CD4-positive, alpha-beta T cell treated with Interleukin-15 for 1 hour (primary cell): ENCODE measurements around the gene PIK3R1.
"Not testable (repeated sequence)": the region's sequence is repeated elsewhere in the genome, so short reads cannot be mapped to it uniquely, and the experiment has no call there.

Experiments used
- DNase-seq: peaks from one replicate; pipeline ENCODE4 v3.0.0-alpha.2; 2020

Gene PIK3R1

DNA sequence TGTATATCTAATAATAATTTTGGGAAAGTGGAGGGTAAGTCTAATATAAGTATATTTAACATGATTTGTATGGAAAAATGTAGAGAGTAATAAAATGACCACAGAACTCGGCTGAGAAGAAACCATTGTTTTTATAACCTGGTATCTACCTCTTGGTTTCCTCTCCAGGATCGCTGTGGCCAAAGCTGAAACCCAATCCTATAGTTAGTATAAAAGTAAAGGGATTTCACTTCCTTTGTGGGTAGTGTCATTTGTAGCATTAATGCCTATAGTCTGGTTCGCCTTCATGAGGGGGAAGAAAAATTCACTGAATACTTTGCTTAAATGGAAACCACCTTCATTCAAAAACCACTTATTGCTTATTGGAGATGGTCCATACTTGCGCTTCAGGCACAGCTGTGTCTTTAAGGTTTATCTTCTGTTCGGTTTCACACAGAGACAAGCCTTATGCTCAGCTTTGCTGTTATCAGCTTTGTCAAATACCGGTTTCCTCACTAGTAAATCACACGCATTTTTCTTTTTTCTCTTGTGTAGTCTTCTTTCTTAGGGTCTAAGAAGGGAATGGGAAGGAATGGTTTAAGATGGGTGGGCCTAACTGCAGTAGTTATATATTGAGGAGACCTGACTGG is 12.1 kb downstream of the PIK3R1 start:
- no peak for DNase-seq

DNA sequence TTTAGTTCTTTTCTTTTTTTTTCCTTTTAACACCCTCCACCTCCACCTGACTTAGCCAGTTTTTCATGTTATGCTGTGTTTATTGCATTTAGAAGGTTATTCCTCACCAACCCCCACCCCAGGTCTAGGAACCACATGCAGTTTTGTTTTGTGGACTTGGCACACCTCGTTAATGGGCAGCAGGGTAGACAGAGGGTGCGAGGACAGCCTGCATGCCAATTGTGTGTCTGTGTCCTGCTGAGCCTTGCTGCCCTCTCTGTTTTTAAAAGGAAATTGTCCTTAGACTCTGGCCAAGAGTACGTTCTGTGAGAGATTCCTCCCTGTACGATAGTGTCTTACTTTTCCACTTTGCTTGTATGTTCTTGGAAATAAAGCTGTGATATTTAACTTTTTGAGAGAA is 13.9 kb downstream of the PIK3R1 start:
- DNase-seq, result no peak

DNA sequence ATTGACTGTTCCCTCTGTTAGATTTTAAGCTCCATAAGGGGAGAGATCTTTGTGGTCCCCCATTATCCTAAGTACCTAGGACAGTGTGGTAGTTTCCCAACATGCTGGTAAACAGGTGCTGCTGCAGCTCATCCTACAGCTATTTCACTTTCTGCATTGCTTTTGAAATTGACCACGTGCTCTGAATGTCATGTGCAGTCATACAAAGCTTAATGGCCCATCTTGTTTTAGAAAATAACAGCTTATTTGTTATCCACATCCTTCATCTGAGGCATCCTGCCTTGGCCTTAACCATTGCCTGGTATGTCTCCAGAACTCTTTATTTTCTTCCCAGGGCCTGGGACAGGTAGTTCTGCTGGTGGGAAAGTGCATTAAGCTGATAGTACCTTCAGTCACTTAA is 14.7 kb downstream of the PIK3R1 start:
- no peak for DNase-seq

DNA sequence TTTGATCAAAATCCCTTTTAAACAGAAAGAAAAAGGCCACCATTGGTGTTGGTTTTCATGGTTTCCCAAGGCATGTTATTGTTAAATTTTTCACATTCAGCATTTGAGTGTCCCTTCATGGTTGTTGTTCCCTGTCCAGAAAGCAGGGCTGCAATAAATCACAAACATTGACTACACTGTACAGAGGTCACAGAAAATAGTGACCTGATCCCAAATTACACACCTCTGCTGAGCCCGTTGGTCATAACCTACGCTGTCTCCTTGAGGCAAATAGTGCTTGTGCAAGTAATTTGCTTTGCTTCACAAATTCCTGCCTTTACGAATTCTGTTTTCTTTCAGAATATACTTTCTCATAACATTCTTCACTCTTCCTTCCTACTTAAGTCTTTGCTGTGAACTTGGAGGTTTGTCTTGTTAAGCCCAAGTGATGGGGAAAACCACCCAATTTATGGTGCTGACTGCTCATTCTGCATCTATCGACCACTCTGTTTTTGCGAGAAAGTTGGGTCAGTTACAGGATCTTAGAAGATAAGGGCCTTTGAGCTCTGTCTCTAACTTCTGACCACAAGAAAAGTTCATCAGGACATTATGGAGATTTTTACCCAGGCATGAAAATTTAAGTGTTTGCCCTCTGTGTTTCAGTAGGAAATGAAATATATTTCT is 16.0 kb downstream of the PIK3R1 start:
- no peak for DNase-seq

DNA sequence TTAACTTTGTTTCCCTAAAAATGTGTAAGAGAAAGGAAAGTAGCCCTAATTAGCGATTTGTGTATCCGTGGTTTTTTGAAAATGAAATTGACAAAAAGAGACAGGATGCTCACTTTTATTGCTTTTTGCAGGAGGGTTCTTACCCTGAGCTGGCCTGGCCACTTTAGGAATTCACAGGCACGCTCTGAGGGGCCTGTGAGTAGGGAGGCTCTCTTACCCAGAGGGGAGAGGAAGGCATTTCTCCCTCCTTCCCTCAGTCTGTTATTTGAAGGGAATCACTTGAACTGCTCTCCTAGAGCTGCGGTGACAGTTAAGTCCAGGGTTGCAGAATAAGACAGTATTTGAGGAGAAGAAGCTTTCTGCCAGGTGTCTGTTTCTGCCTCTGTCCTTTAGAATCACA is 16.7 kb downstream of the PIK3R1 start:
- DNase-seq, result no peak

DNA sequence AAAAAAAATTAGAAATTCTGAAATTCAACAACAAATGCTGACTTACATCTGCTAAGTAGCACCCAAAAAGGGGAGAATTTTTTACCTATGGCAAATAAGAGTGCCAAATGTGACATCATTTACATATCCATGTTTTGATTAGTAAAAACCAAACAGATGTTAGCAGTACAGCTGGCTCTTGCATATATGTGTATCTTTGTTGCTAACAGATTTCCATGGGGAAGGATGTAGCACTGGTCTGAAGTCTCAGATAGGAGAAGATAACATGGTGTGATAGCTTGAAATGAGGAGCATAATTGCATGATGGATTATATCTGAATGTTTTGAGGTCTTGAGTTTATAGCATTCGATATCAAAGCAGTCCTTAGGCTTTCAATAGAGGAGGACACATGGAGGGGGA is 17.5 kb downstream of the PIK3R1 start:
- no peak for DNase-seq

DNA sequence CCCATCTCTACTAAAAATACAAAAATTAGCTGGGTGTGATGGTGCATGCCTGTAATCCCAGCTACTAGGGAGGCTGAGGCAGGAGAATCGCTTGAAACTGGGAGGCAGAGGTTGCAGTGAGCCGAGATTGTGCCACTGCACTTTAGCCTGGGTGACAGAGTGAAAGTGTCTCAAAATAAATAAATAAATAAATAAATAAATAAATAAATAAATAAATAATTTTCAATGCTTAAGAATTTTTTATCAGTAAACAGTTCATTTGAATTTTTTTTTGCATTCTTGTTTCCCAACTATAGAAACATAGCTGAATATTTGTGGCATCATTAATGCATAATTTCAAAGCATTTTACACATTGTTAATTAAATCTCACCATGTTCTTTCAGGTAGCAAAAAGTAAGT is 19.7 kb downstream of the PIK3R1 start:
- DNase-seq, result not testable (repeated sequence)

DNA sequence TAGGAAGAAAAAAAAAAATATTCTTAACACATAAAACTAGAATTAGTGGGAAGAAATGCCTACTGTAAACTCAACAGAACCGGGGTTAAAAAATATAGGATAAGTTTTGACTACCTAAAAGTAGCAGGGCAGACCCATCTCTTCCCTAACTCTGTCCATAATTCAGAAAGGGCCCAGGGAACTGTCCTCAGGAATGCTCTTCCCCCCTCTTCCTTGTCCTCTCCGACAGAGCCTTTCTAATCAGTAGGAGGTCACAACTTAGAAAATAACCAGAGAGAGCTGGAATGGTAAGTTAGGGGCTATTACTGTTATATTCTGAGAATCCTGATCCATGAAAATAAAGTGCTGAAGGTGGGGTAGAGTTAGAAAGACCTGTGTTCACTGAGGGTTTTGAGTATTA is 22.2 kb downstream of the PIK3R1 start:
- DNase-seq, result no peak

DNA sequence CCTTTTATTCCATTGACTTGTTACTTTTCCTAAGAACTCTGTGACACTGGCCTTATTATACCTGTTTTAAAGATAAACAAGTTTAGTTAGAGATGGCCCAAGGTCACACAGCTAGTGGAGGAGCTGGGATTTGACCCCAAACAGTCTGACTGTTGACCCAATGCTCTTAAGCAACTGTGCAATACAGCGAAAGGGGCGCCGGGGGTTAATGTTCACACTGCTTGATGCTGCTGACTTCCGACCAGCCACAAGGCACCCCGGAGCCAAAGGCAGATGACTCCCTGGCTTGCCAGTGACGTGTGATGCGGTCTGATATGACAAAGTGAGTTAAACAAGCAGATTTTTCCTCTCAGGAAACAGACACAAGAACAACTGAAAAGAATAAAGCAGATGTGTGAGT is 23.9 kb downstream of the PIK3R1 start:
- peak; percentile 85 for DNase-seq

DNA sequence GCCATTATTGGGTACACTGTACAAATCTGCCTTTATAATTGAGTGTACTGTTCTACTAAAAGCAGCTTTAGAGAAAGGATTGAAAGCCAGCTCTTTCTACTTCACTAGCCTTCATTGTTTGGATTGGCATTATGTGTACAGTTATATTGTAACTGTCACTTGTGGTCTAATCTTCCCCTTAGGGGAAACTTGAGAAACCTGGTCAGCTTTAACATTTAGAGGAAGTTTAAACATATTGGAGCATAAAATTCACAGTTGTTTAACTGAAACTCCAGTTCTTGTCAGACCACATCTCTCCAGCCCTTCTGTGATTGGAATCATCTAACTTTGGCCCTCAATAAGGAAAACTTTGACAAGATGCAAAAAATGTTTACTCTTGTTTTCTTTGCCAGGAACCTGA is 24.6 kb downstream of the PIK3R1 start:
- DNase-seq, result no peak

DNA sequence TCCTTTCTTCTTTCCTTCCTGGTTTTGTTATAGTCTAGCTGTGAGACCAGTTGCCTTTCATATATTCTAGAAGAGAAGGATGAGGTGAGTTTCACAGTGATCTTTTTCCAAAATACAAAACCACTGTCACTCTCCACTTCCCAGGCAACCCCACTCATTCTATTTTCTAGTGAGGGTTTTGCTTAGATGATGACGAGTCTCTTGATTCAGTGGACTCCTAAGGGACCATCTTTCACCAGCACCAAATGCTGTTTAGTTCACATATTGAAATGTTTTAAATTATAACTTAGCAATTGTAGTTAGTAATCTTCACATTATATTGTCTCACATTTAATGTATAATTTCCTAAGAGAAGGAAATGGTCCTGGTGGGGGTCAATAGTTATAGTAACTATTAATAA is 25.2 kb downstream of the PIK3R1 start:
- no peak for DNase-seq

DNA sequence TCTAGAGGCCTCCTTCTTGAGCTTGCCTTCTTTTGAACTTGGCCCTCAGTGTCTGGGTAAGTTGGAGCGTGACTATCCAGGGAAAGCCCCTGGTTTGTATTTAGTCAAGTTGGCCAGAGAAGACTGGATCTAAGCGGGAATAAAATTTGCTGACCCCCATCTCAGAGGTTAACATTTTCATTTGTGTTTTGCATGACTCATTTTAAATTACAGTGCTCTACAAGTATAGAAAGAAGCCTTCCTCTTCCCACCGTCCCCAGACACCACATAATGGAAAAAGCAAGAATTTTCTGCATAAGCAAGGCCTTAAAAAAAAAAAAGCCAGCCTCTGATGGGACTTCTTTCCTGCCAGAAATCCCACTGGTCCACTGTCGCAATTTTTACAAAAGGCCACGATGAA is 27.2 kb downstream of the PIK3R1 start:
- no peak for DNase-seq

DNA sequence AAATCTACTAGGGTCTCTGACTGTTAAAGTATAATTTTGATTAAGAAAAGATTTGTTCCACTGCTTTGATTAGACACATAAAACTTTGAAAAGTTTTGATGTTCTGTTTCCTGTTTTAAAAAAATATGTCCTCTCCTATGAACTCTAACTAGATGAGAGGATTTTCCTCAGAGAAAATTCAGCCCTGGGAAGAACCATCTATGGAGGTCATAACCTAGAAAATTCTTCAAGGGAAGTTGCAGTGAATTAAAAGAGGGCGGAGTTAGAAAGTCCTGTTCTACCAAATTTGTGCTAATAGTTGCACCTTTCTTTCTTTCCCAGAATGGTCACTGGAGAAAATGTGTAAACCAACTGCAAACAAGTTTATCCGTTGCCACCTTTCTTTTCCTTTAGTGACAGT is 27.7 kb downstream of the PIK3R1 start:
- no peak for DNase-seq

DNA sequence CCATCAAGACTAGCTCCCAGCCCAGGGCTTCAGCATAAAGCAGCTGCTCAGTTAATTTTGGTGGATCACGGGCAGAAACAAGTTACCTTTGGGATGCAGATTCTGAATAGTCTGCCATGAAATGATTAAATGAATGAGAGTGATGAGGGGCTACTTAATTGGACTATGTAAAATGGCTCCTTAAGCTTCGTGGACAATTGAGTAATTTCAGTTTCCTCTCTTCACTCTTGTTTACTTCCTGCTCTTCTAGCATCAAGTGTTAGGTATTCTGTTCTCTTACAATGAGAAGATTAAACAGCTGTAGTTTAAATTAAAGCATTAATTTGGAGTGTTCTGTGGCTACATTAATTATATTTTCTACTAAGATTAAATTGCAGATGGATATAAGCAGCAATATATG is 28.1 kb downstream of the PIK3R1 start:
- no peak for DNase-seq

DNA sequence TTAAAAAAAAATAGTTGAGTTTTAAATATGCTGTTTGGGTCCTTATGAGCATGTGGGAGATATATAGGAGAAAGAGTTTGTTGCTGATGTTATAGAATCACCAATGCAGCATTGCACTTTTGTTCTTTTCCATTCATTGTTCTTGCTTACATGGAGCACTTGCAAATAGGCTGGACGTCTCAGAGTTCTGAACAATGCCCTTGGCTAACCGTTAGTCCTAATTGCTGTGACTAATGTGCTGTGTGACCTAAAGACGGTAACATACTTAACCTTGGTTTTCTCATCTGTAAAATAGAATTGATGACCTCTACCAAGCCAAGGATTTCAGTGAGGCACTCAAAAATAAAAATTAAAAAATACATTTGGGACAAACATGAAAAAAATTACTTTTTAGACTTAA is 29.8 kb downstream of the PIK3R1 start:
- DNase-seq, result no peak

DNA sequence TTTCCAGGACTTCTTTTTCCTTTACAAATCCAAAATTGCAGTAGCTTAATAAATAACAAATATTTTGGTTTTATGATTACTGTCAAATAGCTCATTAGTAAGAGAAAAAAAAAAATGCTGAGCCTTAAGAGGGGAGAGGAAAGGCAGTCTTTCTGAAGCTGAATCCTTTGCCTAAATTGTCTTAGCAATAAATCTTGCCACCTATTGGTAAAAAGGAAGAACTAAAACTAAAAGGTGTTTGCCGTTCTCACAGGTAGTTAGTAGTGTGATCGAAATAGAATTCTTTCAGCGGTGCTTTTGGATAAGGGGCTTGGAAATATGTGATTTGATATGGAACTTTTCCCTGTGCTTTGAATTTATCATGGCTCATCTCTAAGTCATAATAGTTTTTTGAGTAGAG is 31.2 kb downstream of the PIK3R1 start:
- no peak for DNase-seq

DNA sequence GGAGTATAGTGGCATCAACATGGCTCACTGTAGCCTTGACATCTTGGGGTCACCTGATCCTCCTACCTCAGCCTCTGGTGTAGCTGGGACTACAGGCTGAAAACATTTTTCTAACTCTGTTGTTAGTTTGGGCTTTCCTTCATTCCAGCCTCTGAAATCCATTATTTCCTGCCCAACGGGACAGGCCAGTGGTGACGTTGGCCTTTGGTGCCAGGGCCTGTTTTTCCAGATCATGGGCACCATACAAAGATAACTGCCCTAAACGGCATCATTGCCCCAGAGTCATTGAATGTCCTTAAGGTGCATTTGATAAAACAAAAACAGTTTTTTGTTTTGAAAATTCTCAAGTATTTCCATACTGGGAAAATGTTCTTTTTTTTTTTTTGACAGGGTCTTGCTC is 32.1 kb downstream of the PIK3R1 start:
- no peak for DNase-seq

DNA sequence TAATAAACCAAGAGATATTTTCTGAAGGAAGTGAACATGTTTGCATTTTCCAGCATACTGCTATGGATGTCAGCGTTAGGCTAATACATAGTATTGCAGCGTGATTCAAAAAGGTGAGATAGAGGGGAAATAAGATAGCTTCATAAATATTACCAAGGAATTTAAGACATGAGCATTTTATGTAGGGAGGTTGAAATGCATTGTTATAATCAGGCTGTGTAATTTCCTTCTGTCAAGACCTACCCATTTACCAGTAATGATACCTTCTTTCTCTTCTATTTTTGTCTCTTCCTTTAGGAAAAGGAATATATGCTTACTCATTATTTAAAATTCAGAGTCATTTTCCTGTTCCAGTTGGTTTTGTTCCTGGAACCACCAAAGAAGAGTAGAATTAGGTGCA is 33.3 kb downstream of the PIK3R1 start:
- no peak for DNase-seq

DNA sequence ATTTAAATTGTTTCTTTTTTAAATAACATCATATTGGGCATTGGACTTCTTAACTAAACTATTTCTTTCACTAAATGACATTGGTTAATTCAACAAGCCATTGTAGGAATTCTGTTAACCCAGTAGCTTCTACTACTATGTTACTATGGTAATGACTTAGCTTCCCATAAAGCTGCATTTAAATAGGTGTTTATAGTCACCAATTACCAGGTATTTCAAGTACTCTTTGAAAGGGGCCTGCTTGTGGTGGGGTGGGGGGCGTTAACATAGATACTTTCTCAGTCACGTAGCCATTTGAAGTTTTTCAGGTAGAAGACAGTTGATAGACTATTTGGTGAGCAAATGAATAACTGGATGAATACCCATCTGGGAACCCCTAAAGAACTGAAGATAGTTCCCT is 34.0 kb downstream of the PIK3R1 start:
- no peak for DNase-seq

DNA sequence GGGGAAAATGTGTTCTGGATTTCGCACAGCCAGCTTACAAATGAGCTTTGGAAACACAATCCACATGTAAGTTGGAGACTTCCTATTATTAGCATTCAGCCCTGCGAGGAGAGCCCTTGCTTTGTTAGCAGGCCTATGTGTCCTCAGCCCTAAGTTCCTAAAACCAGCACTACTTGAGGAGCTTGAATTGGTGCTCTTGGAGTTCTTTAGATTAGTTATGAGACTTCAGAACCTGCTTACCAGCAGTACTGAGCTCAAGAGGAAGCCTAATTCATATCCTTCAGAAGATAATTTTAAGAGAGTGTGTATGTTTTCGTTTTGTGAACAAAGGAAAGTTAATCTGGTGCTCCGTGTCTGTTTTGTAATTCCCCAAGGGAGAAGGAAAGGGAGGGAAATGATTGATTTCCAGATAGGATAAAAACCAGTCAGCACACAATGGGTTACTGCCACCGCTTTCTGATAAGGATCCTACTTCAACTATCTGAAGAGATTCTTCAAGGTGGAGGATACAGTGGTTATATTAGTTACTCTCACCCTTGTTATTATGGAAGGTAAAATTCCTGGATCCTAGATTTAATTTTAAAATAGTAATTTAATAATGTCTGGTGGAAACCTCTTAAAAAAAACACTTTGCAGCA is 35.2 kb downstream of the PIK3R1 start:
- DNase-seq, result no peak

DNA sequence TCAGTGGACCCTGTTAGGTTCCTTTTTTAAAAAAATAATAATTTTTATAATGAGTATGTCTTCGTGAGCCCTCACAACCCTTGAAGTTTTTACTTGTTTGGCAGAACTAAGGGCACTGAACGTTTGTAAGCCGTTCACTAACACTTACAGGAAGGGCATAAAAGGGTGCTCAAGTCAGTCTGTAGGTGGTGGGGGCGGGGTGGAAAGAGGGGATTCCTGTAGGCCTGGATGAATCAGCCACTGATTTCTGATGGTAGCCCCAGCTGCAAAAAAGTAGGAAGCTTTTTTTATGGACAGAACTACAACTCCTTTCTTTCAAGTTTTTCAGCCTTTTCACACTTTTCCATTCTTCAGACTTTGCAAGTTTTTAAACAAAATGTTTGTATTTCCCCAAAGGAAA is 35.8 kb downstream of the PIK3R1 start:
- DNase-seq, result peak; percentile 36

DNA sequence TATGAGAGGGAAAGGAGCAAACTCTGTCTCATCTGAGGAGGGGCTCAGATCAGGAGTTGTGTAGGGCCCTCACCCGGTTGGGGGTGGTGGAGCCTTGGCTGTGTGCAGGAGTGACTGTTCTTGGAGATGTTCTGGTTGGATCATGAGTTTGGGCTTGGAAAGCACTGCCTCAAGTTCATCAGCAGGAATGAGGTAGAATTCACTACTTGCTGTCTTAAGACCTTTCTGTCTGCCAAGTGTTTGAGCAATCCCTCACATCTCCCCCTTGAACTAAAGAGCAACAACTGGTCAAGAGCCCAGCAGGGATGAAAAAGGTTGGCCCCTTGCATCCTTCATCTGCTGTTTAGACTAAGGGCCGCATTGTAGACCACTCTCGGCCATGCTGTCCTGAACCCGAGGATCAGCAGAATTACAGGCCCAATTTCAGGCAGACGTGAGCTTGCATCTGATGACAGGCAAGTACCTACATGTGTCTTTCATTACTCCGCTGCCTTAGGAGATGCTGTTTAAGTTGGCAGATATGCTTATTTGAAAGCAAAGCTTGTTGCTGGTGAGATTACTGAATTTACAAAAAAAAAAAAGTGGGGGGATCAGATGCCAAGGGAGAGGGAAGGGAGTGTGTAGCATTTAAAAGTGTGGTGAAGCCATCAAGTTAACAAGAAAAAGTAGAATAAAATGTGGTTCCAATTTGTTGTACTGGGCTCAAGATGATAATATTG is 36.4 kb downstream of the PIK3R1 start:
- DNase-seq, result no peak

DNA sequence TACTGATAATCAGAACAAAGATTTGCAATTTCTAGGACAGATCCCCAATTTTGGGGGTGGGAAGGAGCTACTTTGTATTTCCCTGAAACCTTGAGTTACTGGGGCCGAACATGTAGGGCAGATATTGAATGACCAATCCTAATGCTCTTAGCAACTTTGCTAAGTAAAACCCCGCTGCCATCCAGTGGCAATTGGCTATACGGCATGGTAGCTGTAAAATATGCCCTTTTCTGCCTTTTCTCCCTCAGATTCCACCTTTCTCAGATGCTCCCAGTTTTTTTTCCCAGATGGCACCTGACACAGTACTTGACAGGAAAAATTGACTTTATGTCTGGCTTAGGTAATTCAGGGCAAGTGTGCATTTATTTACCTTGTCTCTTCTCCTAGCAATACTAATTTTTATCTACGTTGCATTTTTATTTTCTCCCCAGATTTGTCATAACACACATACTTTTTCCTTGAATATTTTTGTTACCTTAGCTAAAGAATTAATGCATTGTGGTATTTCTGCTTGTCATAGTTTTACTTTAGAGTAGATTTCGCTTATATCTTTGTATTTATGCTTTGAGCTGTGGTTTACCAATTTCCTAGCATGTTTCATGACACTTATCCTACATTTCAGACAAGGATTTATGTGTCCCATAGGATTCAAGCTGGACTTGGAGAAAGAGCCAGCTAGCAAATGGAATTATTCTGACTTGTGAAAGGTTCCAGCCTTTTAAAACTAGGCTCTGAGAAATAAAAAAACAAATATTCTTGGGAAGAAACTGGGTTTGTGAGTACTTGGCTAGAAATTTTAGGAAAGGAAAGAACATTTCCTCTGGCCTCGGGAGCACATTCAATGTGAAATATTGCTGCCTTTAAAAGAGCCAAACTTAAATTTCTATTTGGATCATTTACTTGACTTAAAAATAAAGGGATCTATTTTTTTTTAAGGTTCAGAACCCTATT is 37.4 kb downstream of the PIK3R1 start:
- DNase-seq, result peak; percentile 50
